K562 (cell line): ENCODE results near the gene TMEM266. TPM values are rescaled to one million over a fixed set of nuclear protein-coding genes. Genes with fewer than 3 reads are reported as not detected.
A peak's percentile ranks its signal among the peaks of the same experiment; 100 is the strongest.

Experiments
- ATAC-seq: fragments of 200-7000 bp; cut with Tn5 transposase; 3 replicates; pipeline ENCODE4 v1.9.1; 2020; ENCODE audit warnings: moderate library complexity
- BruUV-seq: library from RNA; stranded (reverse); fragments of 400-500 nt; replicated peaks from 2 replicates; lab custom pipeline; 2021; lab: Mats Ljungman, UMichigan
- CTCF ChIA-PET: fragments of 300-600 bp; formaldehyde crosslinking; extraction: SDS; loops from one replicate; lab custom pipeline; 2021; ENCODE audit warnings: low intra/inter-chr PET ratio; lab: Yijun Ruan, JAX
- POLR2A ChIA-PET: fragments of 300-600, 350-650 bp; sonication (Branson Sonifier 250); formaldehyde crosslinking; extraction: SDS; loops from one replicate; lab custom pipeline; 2021; ENCODE audit warnings: antibody characterized with exemption, inconsistent platforms; lab: Yijun Ruan, JAX
- DNase-seq, 4 experiments: peaks; one replicate each; pipeline versions ENCODE4 v3.0.0 to v3.0.0-alpha.2; 2011 to 2018; ENCODE audit warnings: low spot score in 3 of 4, mixed read lengths in 3 of 4; ENCODE audit errors: extremely low read depth in 1 of 4
- FAIRE-seq: peaks from 2 replicates; lab custom pipeline; 2011; peaks lifted over from hg19 to GRCh38; lab: Jason Lieb, UNC
- H2AFZ ChIP-seq: 2 replicates; pipeline ENCODE4 v1.6.0; 2011; ENCODE audit warnings: low read depth, low read length, control low read depth, inconsistent platforms
- H3K27ac ChIP-seq: fragments of 200-600 bp; 3 replicates; pipeline ENCODE4 v1.8.0; 2011; ENCODE audit warnings: low read depth, mild to moderate bottlenecking, control low read depth, inconsistent platforms, low read length, moderate library complexity, mixed read lengths; ENCODE audit errors: extremely low read depth
- H3K27me3 ChIP-seq, 2 experiments: fragments of 300-600 bp in 1 of 2; 2 replicates in 1 of 2; 3 replicates in 1 of 2; pipeline versions ENCODE4 v1.6.0 to v1.8.0; 2011; ENCODE audit warnings: inconsistent platforms in 2 of 2, low read length in 2 of 2, mild to moderate bottlenecking in 1 of 2, mixed read lengths in 1 of 2, moderate library complexity in 1 of 2; ENCODE audit not compliant: control insufficient read depth in 2 of 2, insufficient read depth in 2 of 2
- H3K36me3 ChIP-seq: fragments of 300-600 bp; 3 replicates; pipeline ENCODE4 v1.8.0; 2011; ENCODE audit warnings: mild to moderate bottlenecking, low read length, inconsistent platforms; ENCODE audit not compliant: control insufficient read depth, insufficient read depth
- H3K4me1 ChIP-seq, 2 experiments: fragments of 200-600 bp in 1 of 2; replicated peaks in 1 of 2; 2 replicates in 1 of 2; 3 replicates in 1 of 2; pipeline versions ENCODE4 v1.5.1 to v1.8.0; 2011; ENCODE audit warnings: inconsistent platforms in 2 of 2, low read length in 2 of 2, mild to moderate bottlenecking in 1 of 2, mixed read lengths in 1 of 2, moderate library complexity in 1 of 2; ENCODE audit not compliant: control insufficient read depth in 2 of 2, insufficient read depth in 2 of 2
- H3K4me2 ChIP-seq: 2 replicates; pipeline ENCODE4 v1.6.1; 2011; ENCODE audit warnings: low read length, control low read depth, inconsistent platforms, mixed read lengths; ENCODE audit not compliant: insufficient read depth
- H3K4me3 ChIP-seq: fragments of 200-600 bp; sonication (generic), shearing (Covaris generic); 2 replicates; pipeline ENCODE4 v1.5.1; 2016; ENCODE audit warnings: control low read depth, inconsistent platforms
- H3K79me2 ChIP-seq: fragments of 200-600 bp; 3 replicates; pipeline ENCODE4 v1.8.0; 2011; ENCODE audit warnings: low read length, inconsistent platforms; ENCODE audit not compliant: control insufficient read depth, insufficient read depth
- H3K9ac ChIP-seq, 2 experiments: 2 replicates each; pipeline versions ENCODE4 v1.6.0 to v1.6.1; 2011; ENCODE audit warnings: low read depth in 2 of 2, low read length in 2 of 2, control low read depth in 1 of 2, inconsistent platforms in 1 of 2, mild to moderate bottlenecking in 1 of 2, mixed read lengths in 1 of 2; ENCODE audit not compliant: insufficient read depth in 1 of 2
- H3K9me1 ChIP-seq: one replicate; pipeline ENCODE4 v1.6.0; 2011; ENCODE audit warnings: inconsistent platforms, mild to moderate bottlenecking, low read length, moderate library complexity; ENCODE audit not compliant: control insufficient read depth, insufficient read depth
- H3K9me3 ChIP-seq: replicated peaks from 2 replicates; pipeline ENCODE4 v1.5.1; 2011; ENCODE audit warnings: low read depth, low read length, inconsistent platforms; ENCODE audit not compliant: control insufficient read depth, insufficient read depth
- H4K20me1 ChIP-seq: replicated peaks from 2 replicates; pipeline ENCODE4 v1.6.1; 2011; ENCODE audit warnings: low read length, inconsistent platforms, mixed read lengths; ENCODE audit not compliant: control insufficient read depth, insufficient read depth
- BRD4 ChIP-seq: fragments of 200-600 bp; sonication (generic); IDR thresholded peaks from 2 replicates; pipeline ENCODE4 v1.6.1; 2017; ENCODE audit warnings: inconsistent platforms
- C11orf30 ChIP-seq: fragments of 450-650 bp; IDR thresholded peaks from 2 replicates; pipeline ENCODE4 v1.6.1; 2016; ENCODE audit warnings: low read depth, mild to moderate bottlenecking
- CBX1 ChIP-seq: sonication (generic); IDR thresholded peaks from 2 replicates; pipeline ENCODE4 v1.6.1; 2016; ENCODE audit warnings: antibody characterized with exemption, low read depth, mild to moderate bottlenecking
- NFIC ChIP-seq: fragments of 450-650 bp; IDR thresholded peaks from 2 replicates; pipeline ENCODE4 v1.6.1; 2017; ENCODE audit warnings: mild to moderate bottlenecking, inconsistent platforms
- STAT5B ChIP-seq: fragments of 250-450 bp; sonication (Bioruptor Pico); IDR thresholded peaks from 2 replicates; pipeline ENCODE4 v1.8.0; 2021; ENCODE audit warnings: mild to moderate bottlenecking, inconsistent platforms
- ZNF316 ChIP-seq: fragments of 450-650 bp; IDR thresholded peaks from 2 replicates; pipeline ENCODE4 v1.6.1; 2016
- ZNF561 ChIP-seq: fragments of 450-650 bp; formaldehyde crosslinking; conservative IDR thresholded peaks from 2 replicates; pipeline ENCODE4 v1.4.0; 2020; ENCODE audit warnings: mild to moderate bottlenecking, moderate library complexity
- WGBS: fragments of 100-300 bp; shearing (Covaris generic); methylation state at CpG from one replicate; pipeline ENCODE4 v1.1.6; 2016; ENCODE audit warnings: low coverage, mixed read lengths; ENCODE audit not compliant: insufficient coverage; ENCODE audit errors: missing lambda C conversion rate; 5-methylcytosine and 5-hydroxymethylcytosine counted together
- in situ Hi-C: fragments of 300-500 bp; cut with MboI; formaldehyde crosslinking; loops from 4 replicates; pipeline ENCODE4 v1.15.0; 2018; ENCODE audit warnings: inconsistent platforms, mixed read lengths
- intact Hi-C: fragments of 100-400 bp; cut with micrococcal nuclease; formaldehyde crosslinking; loops from 2 replicates; pipeline ENCODE4 v1.14.2; 2022
- polyA plus RNA-seq, 8 experiments: library from polyadenylated mRNA; depleted of rRNA in 4 of 8; stranded (reverse) in 5 of 8; unstranded in 3 of 8; fragments of >200 nt; fragmentation: Nextera tagmentation in 2 of 8; fragmentation: Illumina TruSeq in 1 of 8; extraction: Ambion mirVana in 2 of 8; extraction: Trizol in 1 of 8; gene quantifications; 2 replicates each; pipeline versions ENCODE4 v1.2.1 to v1.2.3, GENCODE V29; 2011 to 2014; ENCODE audit warnings: inconsistent platforms in 1 of 8, missing spikeins in 1 of 8
- total RNA-seq, 7 experiments: library from RNA; depleted of rRNA in 6 of 7; stranded (reverse); fragments of >200 nt in 6 of 7; fragmentation: Illumina TruSeq in 2 of 7; extraction: Trizol in 2 of 7; gene quantifications; 2 replicates each; pipeline versions ENCODE4 v1.2.1 to v1.2.3, GENCODE V29; 2011 to 2021; ENCODE audit warnings: low replicate concordance in 1 of 7

TMEM266 gene
- total and polyA plus RNA-seq, 9 of the 15 experiments (the other 6 are each of a cell fraction or from before 2014, with no cell fraction given) = not detected

DNA sequence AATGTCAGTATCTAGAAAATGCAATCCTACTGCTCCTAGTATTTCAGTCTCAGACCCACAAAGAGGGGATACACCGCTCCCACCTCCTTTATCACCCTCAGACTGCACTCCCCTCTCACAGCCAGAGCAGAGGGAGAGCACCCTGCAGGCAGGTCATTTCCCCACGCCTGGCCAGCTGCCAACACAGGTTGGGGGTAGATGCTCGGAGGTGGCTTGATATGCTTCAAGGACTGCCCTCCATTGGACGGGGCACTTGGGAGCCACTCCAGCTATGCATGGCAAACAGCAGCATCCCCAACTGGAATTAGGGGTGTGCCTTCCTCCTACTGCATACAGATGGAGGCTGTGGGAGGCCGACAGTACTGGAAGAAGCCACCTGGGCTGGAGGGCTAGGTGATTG is 41.9 kb downstream of the TMEM266 start:
- H3K4me2 ChIP-seq = no peak overlapping the region
- ATAC-seq = no peak
- BruUV-seq = no TSS peak

GRCh38 chr15:76105391-76105790 is 45.6 kb downstream of the TMEM266 start:
- Histone ChIP-seq H3K4me3 (no peak overlapping the region), H3K27ac (no peak overlapping the region), H3K4me2 (no peak overlapping the region), H2AFZ (no peak overlapping the region), H3K27me3 (peaks cover 24 to 51% of the 10 kb centered on the region in 2 experiments), H4K20me1 (no peaks in the 10 kb centered on the region)
- in situ Hi-C loops = no loop called here
- intact Hi-C loops = no loop called here
- no peak for DNase-seq
- no TSS peak for BruUV-seq
- no peak for TF ChIP-seq STAT5B
- TF ChIP-seq CBX1 = no peak
- TF ChIP-seq ZNF316 = peak; percentile 47
- no peak for TF ChIP-seq ZNF561 (CRISPR knock-in tag)
- peak; percentile 19; the same call in 1 of the 2 replicates for TF ChIP-seq C11orf30
- TF ChIP-seq, all 486 proteins: peak for 2
- Histone ChIP-seq H3K79me2 (no peaks in the 10 kb centered on the region), H3K9ac (no peak overlapping the region), H3K4me1 (no peaks in the 10 kb centered on the region), H3K9me1 (no peaks in the 10 kb centered on the region), H3K36me3 (no peaks in the 10 kb centered on the region), H3K9me3 (no peaks in the 10 kb centered on the region)
- ATAC-seq (no peak), FAIRE-seq (no peak)
- CTCF ChIA-PET = no interaction called here
- POLR2A ChIA-PET = no interaction called here
- 0% methylated on average over 3 of the region's 3 CpGs for whole genome bisulfite sequencing

More for the DNA sequence above, 41.9 kb downstream of the TMEM266 start:
- Histone ChIP-seq H3K9ac (no peak overlapping the region), H3K4me3 (no peak overlapping the region), H3K9me3 (no peaks in the 10 kb centered on the region), H3K36me3 (no peaks in the 10 kb centered on the region), H3K27me3 (peaks cover 12 to 45% of the 10 kb centered on the region in 2 experiments), H2AFZ (no peak overlapping the region), H3K79me2 (no peaks in the 10 kb centered on the region), H4K20me1 (no peaks in the 10 kb centered on the region), H3K9me1 (no peaks in the 10 kb centered on the region), H3K27ac (no peak overlapping the region), H3K4me1 (no peaks in the 10 kb centered on the region)
- intact Hi-C loops (no loop called here), in situ Hi-C loops (no loop called here)
- WGBS = 1% methylated on average over 5 of the region's 5 CpGs
- TF ChIP-seq BRD4 = no peak
- TF ChIP-seq NFIC = peak; percentile 62
- FAIRE-seq = no peak
- POLR2A ChIA-PET = interaction anchor here (1.6 kb wide), 1 partner anchor 12 kb away, joined by 5 read pairs; no protein-coding TSS in a partner anchor
- DNase-seq = no peak
- CTCF ChIA-PET = no interaction called here
